ENCODE results near the gene DUSP12.

DUSP12 gene

DNA sequence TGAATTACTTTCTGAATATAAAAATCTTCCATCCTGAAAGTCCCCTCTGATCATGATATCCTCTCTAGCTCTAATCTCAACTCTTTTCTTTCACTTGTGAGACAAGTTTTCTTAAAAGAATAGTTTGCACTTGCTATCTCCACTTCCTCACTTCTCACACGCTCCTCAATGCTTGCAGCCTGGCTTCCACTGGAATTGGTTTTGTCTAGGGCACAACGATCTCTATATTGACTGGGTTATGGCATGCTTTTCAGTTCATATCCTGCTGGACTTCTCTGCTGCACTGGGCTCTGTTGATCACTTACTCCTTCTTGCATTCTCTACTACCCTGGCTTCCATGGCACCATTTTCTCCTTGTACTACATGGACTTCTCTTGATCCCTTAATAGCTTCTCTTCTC is 42.1 kb upstream of the DUSP12 start:
- no peaks in the 10 kb centered on the region for H3K36me3 Mint-ChIP-seq (ENCODE audit: low read depth)
- TF ChIP-seq, protein P1, sequence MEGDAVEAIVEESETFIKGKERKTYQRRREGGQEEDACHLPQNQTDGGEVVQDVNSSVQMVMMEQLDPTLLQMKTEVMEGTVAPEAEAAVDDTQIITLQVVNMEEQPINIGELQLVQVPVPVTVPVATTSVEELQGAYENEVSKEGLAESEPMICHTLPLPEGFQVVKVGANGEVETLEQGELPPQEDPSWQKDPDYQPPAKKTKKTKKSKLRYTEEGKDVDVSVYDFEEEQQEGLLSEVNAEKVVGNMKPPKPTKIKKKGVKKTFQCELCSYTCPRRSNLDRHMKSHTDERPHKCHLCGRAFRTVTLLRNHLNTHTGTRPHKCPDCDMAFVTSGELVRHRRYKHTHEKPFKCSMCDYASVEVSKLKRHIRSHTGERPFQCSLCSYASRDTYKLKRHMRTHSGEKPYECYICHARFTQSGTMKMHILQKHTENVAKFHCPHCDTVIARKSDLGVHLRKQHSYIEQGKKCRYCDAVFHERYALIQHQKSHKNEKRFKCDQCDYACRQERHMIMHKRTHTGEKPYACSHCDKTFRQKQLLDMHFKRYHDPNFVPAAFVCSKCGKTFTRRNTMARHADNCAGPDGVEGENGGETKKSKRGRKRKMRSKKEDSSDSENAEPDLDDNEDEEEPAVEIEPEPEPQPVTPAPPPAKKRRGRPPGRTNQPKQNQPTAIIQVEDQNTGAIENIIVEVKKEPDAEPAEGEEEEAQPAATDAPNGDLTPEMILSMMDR (IDR thresholded peaks at IDR 0.05): no peak
- H3K27ac Mint-ChIP-seq: no peak overlapping the region
- H3K9me3 Mint-ChIP-seq: no peaks in the 10 kb centered on the region
- peaks cover 8% of the 10 kb centered on the region for H3K4me1 Mint-ChIP-seq
- H3K4me3 Mint-ChIP-seq: no peak overlapping the region
- H3K27me3 Mint-ChIP-seq (ENCODE audit: low read depth, poor library complexity): peaks cover 27% of the 10 kb centered on the region
- DNase-seq: no peak

DNA sequence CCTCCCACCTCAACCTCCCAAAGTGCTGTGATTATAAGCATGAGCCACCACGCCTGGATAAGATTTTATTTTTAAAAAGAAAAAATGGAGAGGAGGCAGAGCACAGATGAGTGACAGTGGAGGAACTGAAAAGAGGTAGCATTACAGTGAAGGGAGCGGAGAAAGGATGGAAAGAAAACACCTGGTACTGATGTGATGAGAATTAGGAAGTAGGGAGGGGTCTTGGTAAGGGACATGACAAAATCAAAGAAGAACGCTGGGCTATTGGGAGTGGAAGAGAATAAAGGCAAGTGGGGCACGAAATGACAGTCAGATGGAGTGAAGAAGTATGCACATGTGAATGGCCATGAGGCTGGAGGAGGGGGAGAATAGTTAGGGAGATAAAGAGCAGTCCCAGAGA is 40.2 kb upstream of the DUSP12 start:
- H3K27ac Mint-ChIP-seq: no peak overlapping the region
- peaks cover 8% of the 10 kb centered on the region for H3K4me1 Mint-ChIP-seq
- TF ChIP-seq, protein P1 (IDR thresholded peaks at IDR 0.05): no peak

GRCh38 chr1:161710560-161710959 is 39.0 kb upstream of the DUSP12 start:
- H3K4me3 Mint-ChIP-seq: no peak overlapping the region
- TF ChIP-seq, protein P1 (IDR thresholded peaks at IDR 0.05): no peak
- no peaks in the 10 kb centered on the region for H3K9me3 Mint-ChIP-seq
- no peaks in the 10 kb centered on the region for H3K36me3 Mint-ChIP-seq (ENCODE audit: low read depth)
- no peak for DNase-seq
- H3K4me1 Mint-ChIP-seq: peaks cover 16% of the 10 kb centered on the region
- H3K27ac Mint-ChIP-seq: no peak overlapping the region
- H3K27me3 Mint-ChIP-seq (ENCODE audit: low read depth, poor library complexity): peaks cover 37% of the 10 kb centered on the region

More for the DNA sequence above, 40.2 kb upstream of the DUSP12 start:
- no peak for DNase-seq
- peaks cover 32% of the 10 kb centered on the region for H3K27me3 Mint-ChIP-seq (ENCODE audit: low read depth, poor library complexity)
- no peak overlapping the region for H3K4me3 Mint-ChIP-seq
- no peaks in the 10 kb centered on the region for H3K9me3 Mint-ChIP-seq
- H3K36me3 Mint-ChIP-seq (ENCODE audit: low read depth): no peaks in the 10 kb centered on the region

- Mint-ChIP-seq H3K27me3 (ENCODE audit: low read depth, poor library complexity) (peaks cover 58% of the 10 kb centered on the region), H3K27ac (no peak overlapping the region)
Measured at GRCh38 chr1:161718559-161719324, 30.8 kb upstream of the DUSP12 start.

GRCh38 chr1:161719325-161719611 is 30.3 kb upstream of the DUSP12 start:
- Mint-ChIP-seq H3K36me3 (ENCODE audit: low read depth) (no peaks in the 10 kb centered on the region), H3K4me1 (peaks cover 17% of the 10 kb centered on the region), H3K27ac (no peak overlapping the region), H3K9me3 (no peaks in the 10 kb centered on the region), H3K27me3 (ENCODE audit: low read depth, poor library complexity) (peaks cover 64% of the 10 kb centered on the region), H3K4me3 (no peak overlapping the region)
- TF ChIP-seq, protein P1 (IDR thresholded peaks at IDR 0.05): no peak
- no peak for DNase-seq

More at GRCh38 chr1:161718559-161719324, 30.8 kb upstream of the DUSP12 start:
- peaks cover 17% of the 10 kb centered on the region for H3K4me1 Mint-ChIP-seq
- TF ChIP-seq, protein P1 (IDR thresholded peaks at IDR 0.05): no peak
- no peak overlapping the region for H3K4me3 Mint-ChIP-seq
- no peaks in the 10 kb centered on the region for H3K9me3 Mint-ChIP-seq
- DNase-seq: no peak
- H3K36me3 Mint-ChIP-seq (ENCODE audit: low read depth): no peaks in the 10 kb centered on the region

DNA sequence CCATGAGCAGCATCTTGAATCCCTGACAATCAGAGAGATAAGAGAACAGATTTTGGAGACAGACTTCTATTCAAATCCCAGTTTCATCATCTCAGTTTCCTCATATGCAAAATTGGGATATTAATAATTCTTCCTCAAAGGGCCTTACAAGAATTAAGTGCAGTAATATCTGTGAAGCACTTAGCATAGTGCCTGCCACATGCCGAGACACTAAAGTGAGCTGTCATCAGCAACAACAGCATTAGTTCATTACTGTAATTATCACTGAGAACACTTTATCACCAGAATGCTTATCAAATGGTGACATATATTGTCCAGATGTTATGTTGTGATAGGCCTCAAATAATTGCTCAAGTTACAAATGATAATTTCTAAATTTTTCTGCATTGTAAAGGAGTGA is 29.2 kb upstream of the DUSP12 start:
- no peak overlapping the region for H3K4me3 Mint-ChIP-seq
- TF ChIP-seq, protein P1 (IDR thresholded peaks at IDR 0.05): no peak
- H3K27me3 Mint-ChIP-seq (ENCODE audit: low read depth, poor library complexity): peaks cover 70% of the 10 kb centered on the region
- H3K9me3 Mint-ChIP-seq: no peaks in the 10 kb centered on the region
- H3K36me3 Mint-ChIP-seq (ENCODE audit: low read depth): no peaks in the 10 kb centered on the region
- DNase-seq: no peak
- no peak overlapping the region for H3K27ac Mint-ChIP-seq
- peaks cover 20% of the 10 kb centered on the region for H3K4me1 Mint-ChIP-seq
